HepG2 (cell line): Measurements from ENCODE around the gene VWA7. TPM values are rescaled to one million over a fixed set of nuclear protein-coding genes. Genes with fewer than 3 reads are reported as not detected.

ENCODE experiments used
- ARNT2 ChIP-seq: sonication (generic); formaldehyde crosslinking; IDR thresholded peaks from 2 replicates; pipeline ENCODE4 v1.8.0; 2022; ENCODE audit warnings: mild to moderate bottlenecking, low read depth, missing genetic modification reagents, moderate library complexity
- ATM ChIP-seq: fragments of 450-650 bp; IDR thresholded peaks from 2 replicates; pipeline ENCODE4 v1.7.1; 2017; ENCODE audit warnings: mild to moderate bottlenecking, borderline replicate concordance
- CHD4 ChIP-seq: fragments of 200-600 bp; sonication (generic); IDR thresholded peaks from 2 replicates; pipeline ENCODE4 v1.7.0; 2017; ENCODE audit warnings: mild to moderate bottlenecking, low read length, borderline replicate concordance
- HNRNPH1 ChIP-seq: fragments of 200-400 bp; formaldehyde crosslinking; optimal IDR thresholded peaks from 2 replicates; pipeline ENCODE3; 2017; ENCODE audit warnings: mild to moderate bottlenecking, low read depth, low read length
- KLF12 ChIP-seq: sonication (generic); formaldehyde crosslinking; IDR thresholded peaks from 2 replicates; pipeline ENCODE4 v1.4.0; 2020; ENCODE audit warnings: missing genetic modification reagents, borderline replicate concordance
- MXD1 ChIP-seq: sonication (generic); formaldehyde crosslinking; IDR thresholded peaks from 2 replicates; pipeline ENCODE4 v1.4.0; 2020; ENCODE audit warnings: mild to moderate bottlenecking, missing genetic modification reagents
- MXD3 ChIP-seq: IDR thresholded peaks from 2 replicates; pipeline ENCODE4 v1.6.1; 2016; ENCODE audit warnings: mild to moderate bottlenecking, missing biosample characterization, missing genetic modification reagents
- NKX3-1 ChIP-seq: sonication (generic); formaldehyde crosslinking; IDR thresholded peaks from 2 replicates; pipeline ENCODE4 v1.5.0; 2020; ENCODE audit warnings: missing genetic modification reagents
- NPAS2 ChIP-seq: sonication (generic); formaldehyde crosslinking; IDR thresholded peaks from 2 replicates; pipeline ENCODE4 v1.8.0; 2022; ENCODE audit warnings: mild to moderate bottlenecking, missing genetic modification reagents, borderline replicate concordance
- NR1H2 ChIP-seq: sonication (generic); formaldehyde crosslinking; IDR thresholded peaks from 2 replicates; pipeline ENCODE4 v1.8.1; 2022; ENCODE audit warnings: low read depth, missing genetic modification reagents, borderline replicate concordance
- NR2C2 ChIP-seq: sonication (generic); formaldehyde crosslinking; IDR thresholded peaks from 2 replicates; pipeline ENCODE4 v1.4.0; 2020; ENCODE audit warnings: missing genetic modification reagents, mild to moderate bottlenecking, moderate library complexity, borderline replicate concordance
- PITX1 ChIP-seq: sonication (generic); formaldehyde crosslinking; IDR thresholded peaks from 2 replicates; pipeline ENCODE4 v1.5.1; 2020; ENCODE audit warnings: mild to moderate bottlenecking, missing genetic modification reagents
- PTBP1 ChIP-seq: fragments of 200-400 bp; formaldehyde crosslinking; IDR thresholded peaks from 2 replicates; pipeline ENCODE4 v1.6.1; 2018; ENCODE audit warnings: low read length, low read depth; ENCODE audit not compliant: poor library complexity, severe bottlenecking
- RAD51 ChIP-seq: fragments of 450-650 bp; IDR thresholded peaks from 2 replicates; pipeline ENCODE4 v1.6.1; 2016; ENCODE audit warnings: borderline replicate concordance
- SMAD1 ChIP-seq: sonication (generic); formaldehyde crosslinking; IDR thresholded peaks from 2 replicates; pipeline ENCODE4 v1.4.0; 2020; ENCODE audit warnings: missing genetic modification reagents, low read depth, mild to moderate bottlenecking, borderline replicate concordance
- SRSF4 ChIP-seq: fragments of 200-400 bp; formaldehyde crosslinking; IDR thresholded peaks from one replicate; pipeline ENCODE4 v1.6.1; 2018; ENCODE audit warnings: mild to moderate bottlenecking, low read depth, low read length, moderate library complexity; ENCODE audit not compliant: poor library complexity, severe bottlenecking
- TRIM24 ChIP-seq: sonication (generic); formaldehyde crosslinking; IDR thresholded peaks from 2 replicates; pipeline ENCODE4 v1.8.0; 2022; ENCODE audit warnings: mild to moderate bottlenecking, missing genetic modification reagents
- USF2 ChIP-seq, 2 experiments: sonication (generic) in 1 of 2; formaldehyde crosslinking in 1 of 2; IDR thresholded peaks; 2 replicates each; pipeline versions ENCODE4 v1.5.1 to v1.6.1; 2011 to 2020; ENCODE audit warnings: borderline replicate concordance in 1 of 2, low read depth in 1 of 2, low read length in 1 of 2, mild to moderate bottlenecking in 1 of 2, missing genetic modification reagents in 1 of 2, moderate library complexity in 1 of 2
- ZFX ChIP-seq: sonication (generic); formaldehyde crosslinking; IDR thresholded peaks from 2 replicates; pipeline ENCODE4 v1.4.0; 2020; ENCODE audit warnings: mild to moderate bottlenecking, low read depth, missing genetic modification reagents, moderate library complexity
- ZGPAT ChIP-seq: IDR thresholded peaks from 2 replicates; pipeline ENCODE4 v1.6.1; 2016; ENCODE audit warnings: mild to moderate bottlenecking
- ZNF124 ChIP-seq: sonication (generic); formaldehyde crosslinking; IDR thresholded peaks from 2 replicates; pipeline ENCODE4 v1.4.0; 2020; ENCODE audit warnings: missing genetic modification reagents
- ZNF225 ChIP-seq: sonication (generic); formaldehyde crosslinking; IDR thresholded peaks from 2 replicates; pipeline ENCODE4 v1.4.0; 2020; ENCODE audit warnings: mild to moderate bottlenecking, missing genetic modification reagents
- ZNF639 ChIP-seq: conservative IDR thresholded peaks from 2 replicates; pipeline ENCODE4 v1.6.1; 2018; ENCODE audit warnings: missing genetic modification reagents
- polyA plus RNA-seq, 8 experiments: library from polyadenylated mRNA; depleted of rRNA in 3 of 8; stranded (reverse) in 7 of 8; unstranded in 1 of 8; fragments of >200 nt; fragmentation: Illumina TruSeq in 4 of 8; extraction: Trizol in 4 of 8; gene quantifications; 2 replicates each; pipeline versions ENCODE4 v1.2.1 to v1.2.3, GENCODE V29; 2011 to 2016; ENCODE audit warnings: low read depth in 4 of 8, missing spikeins in 1 of 8, mixed read lengths in 1 of 8; ENCODE audit not compliant: insufficient read depth in 1 of 8
- total RNA-seq, 5 experiments: library from RNA; depleted of rRNA; stranded (reverse); fragments of >200 nt; fragmentation: Illumina TruSeq; extraction: Trizol; gene quantifications; 2 replicates each; pipeline ENCODE4 v1.2.3, GENCODE V29; 2016; ENCODE audit warnings: low read depth in 1 of 5

Gene VWA7
- total and polyA plus RNA-seq, 2 of the 13 experiments (the other 11 are each of a cell fraction or from before 2014, with no cell fraction given): 0.86 to 3.3 TPM

GRCh38 chr6:31815025-31815838 lies 38.1 kb upstream of the VWA7 start, which contains the start of the genes HSPA1A and HSPA1L (continued):
- TF ChIP-seq TRIM24 (CRISPR knock-in tag) (no peak), ZNF124 (CRISPR knock-in tag) (no peak), KLF12 (CRISPR knock-in tag) (no peak; the same call in 1 of the 2 replicates), USF2 (IDR thresholded peaks at IDR 0.05; ENCODE audit: low read depth, low read length) (no peak), USF2 (CRISPR knock-in tag; IDR thresholded peaks at IDR 0.05; ENCODE audit: borderline replicate concordance) (no peak), ARNT2 (peak; percentile 78; the same call in 1 of the 2 replicates), ZFX (CRISPR knock-in tag) (peak; percentile 40), MXD3 (CRISPR knock-in tag) (no peak), NR1H2 (CRISPR knock-in tag) (no peak), ZNF639 (CRISPR knock-in tag) (no peak), SMAD1 (no peak), NR2C2 (CRISPR knock-in tag) (no peak), CHD4 (no peak), ATM (no peak), PITX1 (CRISPR knock-in tag) (no peak), PTBP1 (no peak), RAD51 (no peak), ZGPAT (CRISPR knock-in tag) (peak; percentile 36; the same call in 1 of the 2 replicates), ZNF225 (CRISPR knock-in tag) (0 out of 2 replicates have a peak, but pooled peaks have one; percentile 20), HNRNPH1 (no peak), SRSF4 (no peak), MXD1 (CRISPR knock-in tag) (peak; percentile 62; the same call in 1 of the 2 replicates), NKX3-1 (CRISPR knock-in tag) (no peak), NPAS2 (no peak)
